GM12801 (cell line): Measurements from ENCODE around the gene WDFY4.

Experiments used
- TF ChIP-seq, protein P1 (sequence below): IDR thresholded peaks from one replicate; pipeline ENCODE4 v1.5.1; 2011; ENCODE audit warnings: control low read depth; ENCODE audit not compliant: insufficient read length; ENCODE audit errors: extremely low read depth

WDFY4 gene

GRCh38 chr10:48695636-48696534, 11.2 kb downstream of the WDFY4 start:
- TF ChIP-seq, protein P1, sequence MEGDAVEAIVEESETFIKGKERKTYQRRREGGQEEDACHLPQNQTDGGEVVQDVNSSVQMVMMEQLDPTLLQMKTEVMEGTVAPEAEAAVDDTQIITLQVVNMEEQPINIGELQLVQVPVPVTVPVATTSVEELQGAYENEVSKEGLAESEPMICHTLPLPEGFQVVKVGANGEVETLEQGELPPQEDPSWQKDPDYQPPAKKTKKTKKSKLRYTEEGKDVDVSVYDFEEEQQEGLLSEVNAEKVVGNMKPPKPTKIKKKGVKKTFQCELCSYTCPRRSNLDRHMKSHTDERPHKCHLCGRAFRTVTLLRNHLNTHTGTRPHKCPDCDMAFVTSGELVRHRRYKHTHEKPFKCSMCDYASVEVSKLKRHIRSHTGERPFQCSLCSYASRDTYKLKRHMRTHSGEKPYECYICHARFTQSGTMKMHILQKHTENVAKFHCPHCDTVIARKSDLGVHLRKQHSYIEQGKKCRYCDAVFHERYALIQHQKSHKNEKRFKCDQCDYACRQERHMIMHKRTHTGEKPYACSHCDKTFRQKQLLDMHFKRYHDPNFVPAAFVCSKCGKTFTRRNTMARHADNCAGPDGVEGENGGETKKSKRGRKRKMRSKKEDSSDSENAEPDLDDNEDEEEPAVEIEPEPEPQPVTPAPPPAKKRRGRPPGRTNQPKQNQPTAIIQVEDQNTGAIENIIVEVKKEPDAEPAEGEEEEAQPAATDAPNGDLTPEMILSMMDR: no peak

DNA sequence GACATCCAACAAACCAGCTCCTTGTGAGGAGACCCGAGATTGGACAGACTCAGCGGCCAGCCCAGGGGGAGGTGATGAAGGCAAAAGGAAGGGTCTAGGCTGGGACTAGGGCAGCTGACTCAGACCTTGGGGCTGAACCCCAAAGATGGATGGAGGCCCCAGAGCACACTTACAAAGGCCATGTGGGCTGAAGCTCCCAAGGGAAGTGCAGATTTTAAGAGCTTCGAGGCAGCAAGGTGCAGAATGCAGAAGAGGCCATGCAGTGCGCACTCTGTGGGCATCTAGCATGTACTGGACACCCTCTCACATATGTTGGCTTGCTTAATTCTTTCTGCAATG, 11.8 kb downstream of the WDFY4 start:
- TF ChIP-seq, protein P1: no peak

DNA sequence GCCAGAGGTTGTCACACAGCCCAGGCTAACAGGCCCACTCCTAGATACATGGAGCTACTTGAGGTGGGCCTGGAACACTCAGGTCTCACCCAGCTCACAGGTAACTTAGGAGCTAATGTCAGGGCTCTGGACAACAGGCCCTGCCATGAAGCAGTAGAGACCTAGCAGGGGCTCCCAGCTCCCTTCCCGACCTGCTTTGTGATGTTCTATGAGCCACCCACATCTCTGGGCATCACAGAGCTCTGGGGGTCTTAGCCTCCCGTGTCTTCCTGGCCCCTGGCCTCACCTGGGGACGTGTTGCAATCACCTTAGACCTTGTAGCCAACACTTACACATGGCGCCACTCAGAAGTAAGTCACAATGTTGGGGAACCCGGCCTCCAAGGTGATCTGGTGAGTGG, 12.4 kb downstream of the WDFY4 start:
- TF ChIP-seq, protein P1: no peak

DNA sequence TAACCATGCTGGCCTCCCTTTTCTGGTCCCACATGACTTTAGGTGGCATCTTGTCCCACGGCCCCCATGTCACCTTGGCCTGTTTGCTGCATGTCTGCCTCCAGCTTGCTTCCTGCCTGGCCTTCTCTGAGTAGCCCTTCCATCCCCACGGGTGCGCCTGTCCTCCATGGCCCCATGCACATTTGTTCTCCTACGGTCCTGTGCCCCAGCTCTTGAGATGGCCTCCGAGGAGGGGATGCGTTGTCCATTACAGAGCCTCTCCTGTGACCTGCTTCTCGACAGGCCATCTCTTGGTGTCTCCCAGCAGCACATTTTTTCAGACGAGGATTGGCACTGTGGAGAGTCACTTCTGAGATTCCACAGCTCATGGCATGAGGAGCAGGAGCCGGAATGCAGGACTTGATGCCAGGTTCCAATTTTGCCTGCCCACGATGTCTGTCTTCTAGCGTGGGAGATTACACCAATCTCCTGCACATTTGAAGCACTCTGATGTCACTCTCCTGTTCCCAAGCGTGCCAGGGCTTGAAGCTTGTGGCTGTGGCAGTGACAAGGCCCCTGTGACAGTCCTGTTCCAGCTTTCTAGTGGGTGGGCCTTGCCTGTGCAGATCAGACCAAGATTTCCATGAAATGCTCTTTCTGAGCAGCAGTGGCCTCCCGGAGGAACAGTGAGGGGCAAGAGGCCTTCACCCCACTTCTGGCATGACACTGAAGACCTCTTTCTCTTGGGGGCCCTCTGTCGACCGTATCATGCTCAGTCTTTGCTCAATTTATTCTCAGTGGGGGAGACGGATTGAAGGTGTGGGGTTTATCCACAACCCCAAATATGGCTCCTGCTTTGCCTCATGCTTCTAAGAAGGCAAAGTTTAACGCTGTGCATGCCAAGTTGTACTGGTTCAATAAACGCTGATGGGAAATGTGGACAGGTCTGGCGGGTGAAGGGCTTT, 13.4 kb downstream of the WDFY4 start:
- TF ChIP-seq, protein P1: no peak

GRCh38 chr10:48699011-48699627, 14.4 kb downstream of the WDFY4 start:
- TF ChIP-seq, protein P1: no peak

- TF ChIP-seq, protein P1: no peak
These were observed 15.4 kb downstream of the WDFY4 start for GRCh38 chr10:48700071-48700470.

DNA sequence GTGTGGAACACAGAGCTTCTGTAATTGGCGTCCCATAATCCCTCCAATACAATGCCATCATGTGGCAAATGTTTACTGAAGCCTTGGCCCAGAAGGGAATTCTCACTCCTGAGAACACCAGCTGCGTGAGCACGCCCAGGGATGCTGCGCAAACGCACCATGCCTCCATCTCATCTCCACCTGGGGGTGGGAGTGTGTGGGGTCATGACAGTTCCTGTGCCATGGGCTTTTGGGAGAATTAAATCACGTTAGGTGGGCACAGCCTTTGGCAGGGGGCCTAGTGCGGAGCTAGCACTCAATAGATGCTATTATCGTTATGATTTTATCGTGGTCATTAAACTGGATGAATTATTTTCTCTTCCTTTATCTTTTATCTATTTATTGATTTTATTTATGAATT, 15.8 kb downstream of the WDFY4 start:
- TF ChIP-seq, protein P1: no peak
